HG02884 (cell line): Measurements from ENCODE around the gene LYZL1.
"Not testable (repeated sequence)": the region's sequence is repeated elsewhere in the genome, so short reads cannot be mapped to it uniquely, and the experiment has no call there.

Source experiments
- ATAC-seq: cut with Tn5 transposase; IDR thresholded peaks from one replicate; pipeline ENCODE4 v1.9.1; 2021; ENCODE audit warnings: mild to moderate bottlenecking, moderate library complexity; ENCODE audit not compliant: unreplicated experiment

LYZL1 gene

DNA sequence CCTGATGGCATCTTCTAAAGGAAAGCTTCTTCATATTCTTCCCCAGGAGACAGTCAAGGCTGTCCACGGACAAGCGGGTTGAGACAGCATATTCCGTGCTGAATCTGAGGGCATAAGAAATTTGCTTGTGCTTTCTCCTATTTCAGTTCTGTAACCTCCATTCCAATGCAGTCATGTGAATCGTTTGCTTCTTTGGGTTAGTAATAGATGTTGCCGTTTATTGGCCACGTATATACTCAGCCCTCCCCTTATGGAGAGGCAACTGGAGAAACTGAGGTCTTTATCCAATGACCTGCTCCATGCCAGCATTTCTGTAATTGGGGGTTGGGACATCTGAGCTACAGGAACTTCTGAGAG lies 38.9 kb downstream of the LYZL1 start:
- ATAC-seq, result no peak

DNA sequence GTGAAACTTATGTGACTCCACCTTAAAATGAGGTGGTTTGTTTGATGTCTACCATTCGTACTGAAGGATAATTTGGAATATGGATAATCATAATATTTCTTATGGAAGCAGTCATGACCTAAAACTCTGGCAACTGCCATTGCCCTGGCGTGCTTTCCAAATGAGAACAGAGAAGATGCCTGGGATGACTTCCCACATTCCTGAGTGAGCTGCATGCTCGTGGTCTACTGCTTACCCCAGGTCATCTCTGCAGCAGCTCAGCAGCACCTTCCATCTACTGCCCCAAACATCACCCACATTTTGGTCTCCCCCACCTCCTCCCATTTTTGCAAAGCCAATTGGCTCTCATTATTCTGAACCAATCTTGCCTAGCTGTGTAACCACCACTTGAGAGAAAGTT lies 40.1 kb downstream of the LYZL1 start:
- ATAC-seq, result no peak

DNA sequence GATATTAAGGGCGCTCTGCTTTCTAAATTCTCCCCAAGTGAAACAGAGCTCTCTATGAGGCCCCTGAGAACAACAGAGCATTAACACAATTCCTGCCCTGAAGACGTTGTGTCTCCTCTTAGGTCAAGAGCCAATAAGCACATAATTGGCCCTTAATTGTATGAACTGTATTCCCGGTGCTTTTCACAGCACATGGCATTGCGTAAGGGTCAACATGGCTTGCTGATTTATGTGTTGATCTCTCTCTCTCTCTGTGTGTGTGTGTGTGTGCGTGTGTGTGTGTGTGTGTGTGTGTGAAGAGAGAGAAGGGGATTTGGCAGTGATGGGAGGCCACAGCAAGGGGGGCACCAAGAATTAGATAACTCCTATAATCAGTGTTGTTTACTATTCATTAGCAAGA lies 40.5 kb downstream of the LYZL1 start:
- no peak for ATAC-seq

DNA sequence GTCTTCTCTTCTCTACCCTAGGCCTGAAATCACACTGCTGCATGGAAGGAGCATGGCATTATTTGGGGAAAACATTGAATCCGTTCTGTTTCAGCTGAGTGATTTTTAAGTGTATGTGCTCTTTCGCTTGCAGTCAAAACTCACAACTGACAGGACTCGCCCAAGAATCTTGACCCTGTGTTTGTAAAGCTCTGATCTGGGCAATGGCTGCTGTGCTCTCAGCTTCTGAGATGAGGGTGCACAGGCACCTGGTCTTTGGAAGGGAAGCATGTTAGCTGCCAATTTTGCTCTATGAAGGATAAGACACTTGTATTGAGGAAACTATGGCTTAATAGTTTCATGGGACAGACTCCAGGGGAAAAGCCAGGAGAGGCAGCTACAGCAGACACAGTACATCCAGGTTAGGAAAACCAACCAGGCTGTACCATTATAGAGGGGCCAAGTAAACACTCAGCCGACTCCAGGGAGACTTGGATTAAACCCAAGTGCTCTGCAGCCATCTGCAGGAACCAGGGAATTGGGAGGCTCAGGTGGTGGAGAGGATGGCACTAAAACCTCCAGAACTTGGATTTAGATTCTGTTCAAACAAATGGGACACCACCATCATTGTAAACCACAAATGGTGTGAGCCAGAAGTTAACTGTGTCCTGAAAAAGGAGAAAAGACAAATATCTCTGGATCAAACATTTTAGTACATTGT lies 43.3 kb downstream of the LYZL1 start:
- ATAC-seq, result no peak

DNA sequence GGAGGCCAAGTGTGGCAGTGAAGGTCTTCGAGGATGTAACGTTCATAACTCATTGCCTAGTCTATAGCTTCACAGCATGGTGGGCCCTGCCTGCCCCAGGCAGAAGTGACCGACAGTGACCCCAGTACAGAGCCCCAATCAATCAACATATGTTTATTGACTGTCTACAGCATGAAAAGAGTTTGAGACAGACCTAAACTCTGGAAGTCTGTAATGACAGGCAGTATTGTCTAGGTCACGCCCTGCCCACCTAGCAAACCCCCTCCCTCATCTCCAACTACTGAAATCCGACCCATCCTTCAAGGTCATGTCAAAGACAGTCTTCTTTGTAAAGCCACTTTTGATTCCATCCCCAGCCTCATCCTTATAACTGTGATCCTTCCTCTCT lies 43.9 kb downstream of the LYZL1 start:
- no peak for ATAC-seq

DNA sequence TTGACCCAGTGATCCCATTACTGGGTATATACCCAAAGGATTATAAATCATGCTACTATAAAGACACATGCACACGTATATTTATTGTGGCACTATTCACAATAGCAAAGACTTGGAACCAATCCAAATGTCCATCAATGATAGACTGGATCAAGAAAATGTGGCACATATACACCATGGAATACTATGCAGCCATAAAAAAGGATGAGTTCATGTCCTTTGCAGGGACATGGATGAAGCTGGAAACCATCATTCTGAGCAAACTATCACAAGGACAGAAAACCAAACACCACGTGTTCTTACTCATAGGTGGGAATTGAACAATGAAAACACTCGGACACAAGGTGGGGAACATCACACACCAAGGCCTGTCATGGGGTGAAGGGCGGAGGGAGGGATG lies 48.7 kb downstream of the LYZL1 start:
- not testable (repeated sequence) for ATAC-seq

DNA sequence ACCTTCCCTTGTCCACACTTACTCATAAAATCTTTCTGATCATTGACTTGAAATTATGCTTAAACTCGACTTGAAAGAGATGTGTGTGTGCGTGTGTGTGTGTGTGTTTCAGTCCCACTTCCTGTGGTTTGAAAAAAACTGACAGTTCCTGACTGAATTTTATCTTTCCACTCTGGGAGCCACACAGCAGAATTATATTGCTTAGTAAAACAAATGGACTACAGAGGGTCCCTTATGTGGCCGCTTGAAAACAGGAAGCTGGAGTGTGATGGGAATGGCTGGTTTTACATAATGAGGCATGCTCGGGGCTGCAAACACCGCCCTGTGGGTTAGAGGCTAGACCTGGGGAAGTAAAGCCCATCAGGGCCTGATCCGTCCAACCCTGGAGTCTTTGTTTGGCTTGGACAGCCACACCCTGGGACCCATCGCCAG lies 54.8 kb downstream of the LYZL1 start:
- no peak for ATAC-seq

DNA sequence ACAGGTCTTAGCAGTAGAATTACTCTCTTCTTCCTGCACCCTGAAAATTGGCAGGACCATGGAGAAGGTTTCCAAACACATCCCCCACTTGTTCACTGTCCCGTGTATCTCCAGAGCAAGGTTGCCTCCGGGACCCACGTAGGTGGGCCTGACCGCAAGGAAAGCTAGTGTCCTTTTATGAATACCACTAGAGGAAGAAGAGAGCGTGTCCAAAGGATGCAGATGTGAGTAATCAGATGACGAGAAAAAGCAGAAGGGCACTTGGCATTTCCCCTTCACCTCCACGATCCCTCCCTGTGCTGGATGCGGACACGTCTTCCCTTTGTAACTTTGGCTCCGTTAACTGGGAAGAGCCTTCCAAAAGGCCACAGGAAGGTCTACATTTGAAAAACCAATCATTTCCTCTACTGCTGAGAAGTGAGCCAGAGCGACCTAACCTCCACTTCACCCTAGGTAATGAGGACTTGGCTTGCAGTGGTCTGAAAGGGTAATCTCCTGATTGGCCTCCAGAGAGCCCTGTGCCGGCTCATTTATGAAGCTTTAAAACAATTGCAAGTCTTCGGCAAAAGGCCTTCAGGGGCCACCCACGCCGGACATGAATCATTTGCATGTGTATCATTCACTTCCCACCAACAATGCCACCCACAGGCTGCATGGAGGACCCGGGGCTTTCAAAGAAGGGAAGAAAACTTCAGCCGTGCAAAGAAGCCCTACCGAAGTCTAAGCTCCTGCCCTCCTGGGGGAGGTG lies 55.4 kb downstream of the LYZL1 start:
- no peak for ATAC-seq

DNA sequence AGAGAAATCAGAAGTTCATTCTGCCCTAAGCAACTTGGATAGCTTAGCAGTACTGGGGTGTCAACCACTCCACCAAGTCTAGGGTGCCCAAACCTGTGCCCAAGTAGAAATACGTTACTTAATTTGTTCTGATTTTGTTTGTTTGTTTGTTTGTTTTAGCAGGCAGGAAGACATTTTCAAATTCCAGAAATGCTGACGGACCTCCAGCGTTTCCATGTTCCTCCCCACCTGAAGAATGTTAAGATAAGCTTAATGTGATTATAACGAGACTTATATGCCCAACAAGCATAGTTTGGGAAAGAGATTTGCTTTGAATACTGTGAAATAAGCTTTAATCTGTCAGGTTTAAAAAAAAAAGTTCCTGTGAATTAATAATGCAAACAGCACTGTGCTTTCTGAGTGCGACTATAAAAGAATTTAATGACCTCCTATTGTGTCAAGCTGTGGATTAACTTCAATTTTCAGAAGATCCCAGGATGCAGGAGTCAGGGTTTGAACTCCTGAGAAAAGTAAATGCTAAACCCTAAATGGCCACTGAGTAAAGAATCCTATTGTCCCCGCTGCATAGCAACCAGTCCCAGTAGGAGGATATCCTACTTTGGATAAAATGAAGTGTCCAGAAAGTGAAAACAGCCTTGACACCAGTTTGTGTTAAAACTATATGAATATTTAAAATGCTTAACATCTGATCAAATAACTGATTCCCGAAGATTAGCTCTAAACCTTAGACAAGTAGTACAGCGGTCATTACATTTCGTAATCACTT lies 56.5 kb downstream of the LYZL1 start:
- ATAC-seq, result no peak

DNA sequence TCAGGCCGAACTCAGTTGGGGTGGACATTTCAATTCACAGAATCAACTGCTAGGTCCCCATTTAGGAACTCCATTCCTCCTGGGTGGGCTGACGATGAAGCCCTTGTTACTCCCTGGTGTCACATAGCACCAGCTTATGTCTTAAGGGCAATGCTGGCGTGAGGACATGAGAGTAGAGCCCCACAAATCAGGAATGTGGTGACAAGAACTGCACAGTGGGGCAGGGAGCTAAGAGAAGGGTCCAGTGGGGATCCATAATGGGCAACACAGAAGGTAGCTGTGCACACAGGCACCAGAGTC lies 57.0 kb downstream of the LYZL1 start:
- no peak for ATAC-seq

DNA sequence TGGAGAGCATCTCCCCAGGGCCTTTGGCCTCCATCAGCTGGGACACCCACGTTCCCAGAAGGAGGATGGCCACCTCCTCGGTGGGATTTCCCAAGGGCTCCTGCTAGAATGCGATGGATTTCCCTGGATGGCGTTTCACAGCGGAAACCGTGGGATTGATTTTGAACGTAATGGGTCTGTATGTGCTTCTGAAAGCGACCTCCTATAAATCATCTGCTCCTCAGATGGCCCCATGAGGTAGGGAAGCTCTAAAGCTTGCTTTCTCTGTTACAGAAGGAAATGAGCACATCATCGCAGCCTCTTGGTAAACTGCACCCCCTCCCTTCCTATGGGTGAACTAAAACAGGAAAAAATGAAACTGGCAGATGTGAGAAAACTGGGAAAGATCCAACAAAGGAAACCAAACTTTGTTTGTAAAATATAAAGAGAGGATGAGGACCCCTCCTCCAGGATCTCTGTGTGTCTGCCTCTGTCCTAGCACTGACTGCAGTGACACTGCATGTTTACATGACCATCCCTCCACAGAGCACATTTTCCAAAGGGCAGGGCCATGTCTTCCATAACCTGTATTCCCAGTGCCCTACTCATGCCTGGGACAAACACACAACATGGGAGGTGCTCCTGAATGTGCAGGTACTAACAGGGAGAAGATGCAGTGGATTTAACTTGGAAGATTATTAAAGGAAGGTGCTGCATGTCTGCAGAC lies 57.6 kb downstream of the LYZL1 start:
- ATAC-seq, result no peak

DNA sequence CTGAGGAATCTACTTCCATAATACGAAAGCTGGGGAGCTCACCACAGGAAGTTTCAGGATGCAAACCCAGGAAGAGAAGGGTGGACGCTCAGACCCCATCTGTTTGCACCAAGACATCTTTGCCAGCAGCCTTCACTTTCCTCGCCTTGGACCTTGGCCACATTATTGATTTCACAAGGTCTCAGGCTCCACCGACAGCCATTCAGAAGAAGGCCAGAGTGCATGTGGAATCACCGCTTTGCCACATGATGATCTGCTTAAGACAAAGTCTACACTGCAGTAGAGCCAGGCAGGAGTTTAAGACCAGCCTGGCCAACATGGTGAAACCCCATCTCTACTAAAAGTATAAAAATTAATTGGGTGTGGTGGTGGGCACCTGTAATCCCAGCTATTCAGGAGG lies 60.0 kb downstream of the LYZL1 start:
- no peak for ATAC-seq

DNA sequence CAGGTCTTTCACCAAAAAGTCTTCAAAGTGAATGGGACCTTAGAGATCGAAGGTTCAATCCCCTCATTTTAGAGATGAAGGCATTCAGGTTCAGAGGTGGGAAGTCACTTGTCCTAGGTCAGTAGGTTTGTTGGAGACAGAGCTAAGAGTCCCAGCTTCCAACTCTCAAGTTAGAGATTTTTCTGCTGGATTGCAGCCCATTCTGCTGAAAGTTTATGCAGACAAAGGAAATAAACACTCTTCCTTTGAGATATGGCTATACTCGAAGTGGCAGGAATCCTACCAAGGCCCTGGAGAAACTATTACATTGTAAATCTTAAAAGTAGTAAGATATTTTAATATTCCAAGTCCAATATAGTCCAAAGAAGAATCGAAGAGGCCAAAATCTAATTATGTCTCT lies 64.4 kb downstream of the LYZL1 start:
- ATAC-seq, result no peak

DNA sequence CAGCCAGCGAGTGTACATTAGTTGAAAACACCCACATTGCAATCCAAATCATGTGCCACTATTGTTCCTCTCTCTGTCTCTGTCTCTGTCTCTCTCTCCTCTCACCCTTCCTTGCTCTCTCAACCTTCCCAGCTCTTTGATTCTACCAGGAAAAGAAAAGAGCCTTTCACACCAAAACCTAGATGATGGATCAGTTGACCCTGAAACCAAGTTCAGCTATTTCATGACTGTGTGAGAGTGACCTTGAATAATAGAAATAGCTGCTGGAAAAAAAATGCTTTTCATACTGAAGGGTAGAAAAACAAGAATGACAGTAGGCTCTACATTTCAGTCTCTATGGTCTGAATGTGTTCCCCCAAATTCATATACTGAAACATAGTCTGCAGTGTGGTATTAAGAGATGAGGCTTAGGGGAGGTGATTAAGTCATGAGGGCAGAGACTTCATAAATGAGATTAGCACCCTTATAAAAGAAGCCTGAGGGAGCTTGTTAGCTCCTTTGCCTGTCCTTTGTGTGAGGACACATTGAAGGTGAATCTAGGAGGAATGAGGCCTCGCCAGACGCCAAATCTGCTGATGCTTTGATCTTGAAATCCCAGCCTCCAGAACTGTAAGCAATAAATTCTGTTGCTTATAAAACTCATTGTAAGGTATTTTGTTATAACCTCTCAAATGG lies 65.2 kb downstream of the LYZL1 start:
- no peak for ATAC-seq

DNA sequence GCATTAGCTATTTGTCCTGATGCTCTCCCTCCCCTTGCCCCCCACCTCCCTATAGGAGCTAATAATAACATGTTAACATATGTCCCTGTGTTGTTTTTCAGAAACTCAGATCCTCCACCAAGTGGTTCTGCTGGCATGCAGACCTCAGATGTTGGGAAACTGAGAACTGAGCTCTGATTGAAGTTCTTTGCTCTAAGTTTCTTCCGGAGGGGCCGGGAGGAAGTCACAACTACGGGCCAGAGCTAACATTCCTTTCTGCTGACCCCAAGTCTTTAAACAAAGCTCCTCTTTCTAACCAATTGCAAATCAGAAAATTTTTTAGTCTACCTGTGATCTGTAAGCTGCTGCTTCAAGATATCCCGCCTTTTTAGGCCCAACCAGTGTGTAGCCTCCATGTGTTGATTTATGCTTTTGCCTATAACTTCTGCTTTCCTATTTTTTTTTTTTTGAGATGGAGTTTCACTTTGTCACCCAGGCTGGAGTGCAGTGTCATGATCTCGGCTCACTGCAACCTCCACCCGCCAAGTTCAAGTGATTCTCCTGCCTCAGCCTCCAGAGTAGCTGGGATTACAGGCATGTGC lies 66.6 kb downstream of the LYZL1 start:
- ATAC-seq, result no peak

DNA sequence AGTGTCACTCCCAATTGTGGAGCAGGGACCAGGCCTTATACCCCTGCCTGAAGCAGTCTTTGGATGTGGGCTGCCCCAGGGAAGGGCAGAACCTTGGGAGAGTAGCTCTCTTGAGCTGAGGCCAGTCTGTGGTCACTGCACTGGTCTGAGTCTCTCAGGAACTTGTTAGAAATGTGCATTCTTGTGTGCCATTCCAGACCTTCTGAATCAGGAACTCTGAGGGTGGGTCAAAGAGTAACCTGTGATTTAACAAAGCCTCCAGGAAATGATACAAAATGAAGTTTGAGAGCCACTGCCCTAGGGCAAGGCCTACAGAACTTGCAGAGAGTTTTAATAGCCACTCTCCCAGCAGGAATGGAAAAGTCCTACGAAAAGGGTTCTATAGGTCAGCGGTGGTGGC lies 68.1 kb downstream of the LYZL1 start:
- ATAC-seq, result no peak

DNA sequence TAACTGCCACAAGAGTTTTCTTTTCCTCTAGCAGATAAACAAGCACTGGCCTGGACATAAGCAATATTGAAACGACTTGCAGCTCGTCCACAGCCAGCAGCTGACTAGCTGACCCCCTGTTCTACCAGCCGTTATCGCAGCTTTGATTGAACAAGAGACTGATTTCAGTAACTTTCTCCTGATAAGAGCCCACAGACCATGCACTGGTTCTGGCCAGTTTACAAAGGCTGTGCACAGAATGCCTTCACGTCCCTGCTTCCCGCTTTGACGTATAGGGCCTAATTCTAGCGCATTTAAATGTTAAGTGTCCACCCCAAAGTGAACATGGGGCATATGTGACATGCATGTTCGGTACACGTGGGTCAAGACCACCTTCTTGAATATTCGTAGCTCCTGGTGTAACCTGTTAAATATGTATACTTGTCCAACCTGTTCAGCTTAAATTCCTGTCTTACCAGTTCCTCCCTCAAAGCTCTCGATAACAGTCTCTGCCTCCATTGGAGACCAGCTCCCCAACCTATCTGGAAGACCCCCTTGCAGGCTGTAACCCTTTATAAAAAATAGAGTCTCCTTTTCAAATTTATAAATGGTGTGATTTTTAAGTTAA lies 69.2 kb downstream of the LYZL1 start:
- no peak for ATAC-seq

DNA sequence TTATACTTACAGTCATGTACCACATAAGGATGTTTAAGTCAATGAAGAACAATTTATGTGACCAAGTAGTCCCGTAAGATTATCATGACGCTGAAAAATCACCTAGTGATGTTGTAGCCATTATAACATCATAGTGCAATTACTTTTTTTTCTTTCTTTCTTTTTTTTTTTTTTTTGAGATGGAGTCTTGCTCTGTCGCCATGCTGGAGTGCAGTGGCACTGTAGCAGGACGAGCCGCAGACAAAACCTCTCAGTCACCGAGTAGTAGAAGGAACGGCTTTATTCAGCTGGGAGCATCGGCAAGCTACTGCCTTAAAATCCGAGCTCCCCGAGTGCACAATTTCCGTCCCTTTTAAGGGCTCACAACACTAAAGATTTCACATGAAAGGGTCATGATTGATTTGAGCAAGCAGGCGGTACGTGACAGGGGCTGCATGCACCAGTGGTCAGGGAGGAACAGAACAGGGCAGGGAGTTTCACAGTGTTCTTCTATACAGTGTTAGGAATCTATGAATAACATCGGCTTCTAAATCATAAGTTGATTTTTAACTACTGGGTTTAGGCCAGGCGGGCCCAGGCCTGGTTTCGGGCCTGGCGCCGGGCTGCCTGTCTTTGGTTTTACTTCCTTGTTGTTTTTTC lies 71.5 kb downstream of the LYZL1 start:
- ATAC-seq, result not testable (repeated sequence)
